PC-3 (cell line): ENCODE measurements around the gene MAGI2. TPM values are rescaled to one million over a fixed set of nuclear protein-coding genes. Genes with fewer than 3 reads are reported as not detected.

Experiments
- ATAC-seq: fragments of 200-7000 bp; cut with Tn5 transposase; 2 replicates; pipeline ENCODE4 v1.9.1; 2020; ENCODE audit warnings: mild to moderate bottlenecking, moderate library complexity
- BruUV-seq: library from RNA; stranded (reverse); fragments of 400-500 nt; replicated peaks from 2 replicates; lab custom pipeline; 2021; lab: Mats Ljungman, UMichigan
- CTCF ChIA-PET: fragments of 300-600 bp; sonication (Branson Sonifier 250); formaldehyde crosslinking; loops from one replicate; lab custom pipeline; 2022; ENCODE audit warnings: antibody characterized with exemption; lab: Charles Lee
- POLR2A ChIA-PET: fragments of 300-600 bp; sonication (Branson Sonifier 250); formaldehyde crosslinking; loops from one replicate; lab custom pipeline; 2022; ENCODE audit warnings: antibody characterized with exemption; ENCODE audit not compliant: unreplicated experiment; lab: Charles Lee
- DNase-seq: peaks from one replicate; pipeline ENCODE4 v3.0.0-alpha.2; 2015
- H2AFZ ChIP-seq: fragments of 300-600 bp; sonication (generic); 2 replicates; pipeline ENCODE4 v1.6.0; 2016; ENCODE audit warnings: antibody characterized with exemption, low read length
- H3F3A ChIP-seq: fragments of 300-600 bp; sonication (generic); one replicate; pipeline ENCODE4 v1.6.0; 2017; ENCODE audit warnings: antibody characterized with exemption, low read length, control low read depth, mild to moderate bottlenecking; ENCODE audit not compliant: unreplicated experiment
- H3K27ac ChIP-seq: fragments of 300-600 bp; sonication (generic); 2 replicates; pipeline ENCODE4 v1.5.1; 2016; ENCODE audit warnings: mild to moderate bottlenecking, low read length
- H3K27me3 ChIP-seq: fragments of 300-600 bp; sonication (generic); 2 replicates; pipeline ENCODE4 v1.6.1; 2016; ENCODE audit warnings: low read length, mixed read lengths
- H3K36me3 ChIP-seq: fragments of 300-600 bp; sonication (generic); 2 replicates; pipeline ENCODE4 v1.6.1; 2016; ENCODE audit warnings: low read depth, mixed run types, low read length, mixed read lengths
- H3K4me1 ChIP-seq: fragments of 300-600 bp; sonication (generic); 2 replicates; pipeline ENCODE4 v1.5.1; 2016; ENCODE audit warnings: low read length; ENCODE audit not compliant: insufficient read depth
- H3K4me2 ChIP-seq: fragments of 300-600 bp; sonication (generic); 2 replicates; pipeline ENCODE4 v1.6.0; 2016; ENCODE audit warnings: low read length
- H3K4me3 ChIP-seq: fragments of 300-600 bp; sonication (generic); 2 replicates; pipeline ENCODE4 v1.5.1; 2016; ENCODE audit warnings: mild to moderate bottlenecking, low read length, mixed read lengths
- H3K79me2 ChIP-seq: fragments of 300-600 bp; sonication (generic); 2 replicates; pipeline ENCODE4 v1.6.1; 2017; ENCODE audit warnings: low read length, mixed read lengths
- H3K9ac ChIP-seq: fragments of 300-600 bp; sonication (generic); 2 replicates; pipeline ENCODE4 v1.6.0; 2016; ENCODE audit warnings: mild to moderate bottlenecking, low read length
- H3K9me2 ChIP-seq: fragments of 300-600 bp; sonication (generic); replicated peaks from 2 replicates; pipeline ENCODE4 v1.6.1; 2016; ENCODE audit warnings: mixed run types, low read length, mixed read lengths
- H3K9me3 ChIP-seq: fragments of 300-600 bp; sonication (generic); 2 replicates; pipeline ENCODE4 v1.6.1; 2016; ENCODE audit warnings: low read length, mixed read lengths
- H4K20me1 ChIP-seq: fragments of 300-600 bp; sonication (generic); 2 replicates; pipeline ENCODE4 v1.6.1; 2016; ENCODE audit warnings: low read length, mixed read lengths
- EZH2 ChIP-seq: fragments of 300-600 bp; sonication (generic); IDR thresholded peaks from one replicate; pipeline ENCODE4 v1.6.1; 2017; ENCODE audit warnings: antibody characterized with exemption, mild to moderate bottlenecking, low read length; ENCODE audit not compliant: unreplicated experiment
- EZH2phosphoT487 ChIP-seq: fragments of 300-600 bp; sonication (generic); IDR thresholded peaks from 2 replicates; pipeline ENCODE4 v1.6.1; 2018; ENCODE audit warnings: mild to moderate bottlenecking, antibody characterized with exemption, low read length, borderline replicate concordance
- intact Hi-C: fragments of 100-400 bp; cut with micrococcal nuclease; formaldehyde crosslinking; loops from 2 replicates; pipeline ENCODE4 v1.9.0; 2023
- total RNA-seq: library from RNA; depleted of rRNA; stranded (reverse); fragments of >200 nt; gene quantifications from 2 replicates; pipeline ENCODE4 v1.2.3, GENCODE V29; 2014
- TF ChIP-seq, protein P1 (sequence below): fragments of 300-600 bp; sonication (generic); conservative IDR thresholded peaks from 2 replicates; pipeline ENCODE4 v1.5.1; 2017; ENCODE audit warnings: antibody characterized with exemption, low read depth, mild to moderate bottlenecking, low read length

MAGI2 gene
- total RNA-seq, 1 experiment from 2014 or later, result not detected

DNA sequence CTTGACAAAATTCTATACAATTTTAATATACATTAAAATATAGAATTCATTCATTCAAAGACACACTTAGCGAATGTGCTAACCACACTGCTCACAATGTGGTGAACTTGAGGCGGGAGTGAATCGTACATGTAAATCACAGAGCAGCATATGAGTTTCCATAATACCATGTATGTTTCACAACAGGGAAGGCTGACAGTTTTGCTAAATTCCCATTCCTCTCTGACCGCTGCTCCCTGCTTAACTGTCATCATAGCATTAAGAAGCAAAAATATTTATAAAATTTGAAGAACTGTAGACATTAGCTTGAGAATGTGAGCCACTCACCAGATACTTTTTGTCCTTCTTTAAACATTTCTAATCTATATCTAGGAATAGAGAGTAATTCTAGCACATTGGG, 763.3 kb downstream of the MAGI2 start:
- ATAC-seq (no peak), DNase-seq (no peak)
- ChIA-PET CTCF (no interaction called here), POLR2A (interaction anchor here (0.6 kb wide), 1 partner anchor 27 kb away, joined by 3 read pairs; no protein-coding TSS in a partner anchor)
- no peak overlapping the region for H3K4me3 ChIP-seq
- H3K27me3 ChIP-seq, result peaks cover 11% of the 10 kb centered on the region; the same call in 1 of the 2 replicates
- no TSS peak for BruUV-seq
- no peak overlapping the region for H2AFZ ChIP-seq
- H3K4me2 ChIP-seq, result no peak overlapping the region
- no peaks in the 10 kb centered on the region for H3K4me1 ChIP-seq
- H3F3A ChIP-seq, result no peaks in the 10 kb centered on the region
- no peak overlapping the region for H3K9ac ChIP-seq
- intact Hi-C loops, result no loop called here
- H3K27ac ChIP-seq, result no peak overlapping the region
- TF ChIP-seq EZH2, result no peak
- TF ChIP-seq, protein P1, sequence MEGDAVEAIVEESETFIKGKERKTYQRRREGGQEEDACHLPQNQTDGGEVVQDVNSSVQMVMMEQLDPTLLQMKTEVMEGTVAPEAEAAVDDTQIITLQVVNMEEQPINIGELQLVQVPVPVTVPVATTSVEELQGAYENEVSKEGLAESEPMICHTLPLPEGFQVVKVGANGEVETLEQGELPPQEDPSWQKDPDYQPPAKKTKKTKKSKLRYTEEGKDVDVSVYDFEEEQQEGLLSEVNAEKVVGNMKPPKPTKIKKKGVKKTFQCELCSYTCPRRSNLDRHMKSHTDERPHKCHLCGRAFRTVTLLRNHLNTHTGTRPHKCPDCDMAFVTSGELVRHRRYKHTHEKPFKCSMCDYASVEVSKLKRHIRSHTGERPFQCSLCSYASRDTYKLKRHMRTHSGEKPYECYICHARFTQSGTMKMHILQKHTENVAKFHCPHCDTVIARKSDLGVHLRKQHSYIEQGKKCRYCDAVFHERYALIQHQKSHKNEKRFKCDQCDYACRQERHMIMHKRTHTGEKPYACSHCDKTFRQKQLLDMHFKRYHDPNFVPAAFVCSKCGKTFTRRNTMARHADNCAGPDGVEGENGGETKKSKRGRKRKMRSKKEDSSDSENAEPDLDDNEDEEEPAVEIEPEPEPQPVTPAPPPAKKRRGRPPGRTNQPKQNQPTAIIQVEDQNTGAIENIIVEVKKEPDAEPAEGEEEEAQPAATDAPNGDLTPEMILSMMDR, result no peak
- TF ChIP-seq EZH2phosphoT487, result no peak
- H4K20me1 ChIP-seq, result no peaks in the 10 kb centered on the region
- no peaks in the 10 kb centered on the region for H3K9me3 ChIP-seq
- no peaks in the 10 kb centered on the region for H3K9me2 ChIP-seq
- H3K36me3 ChIP-seq, result no peaks in the 10 kb centered on the region
- no peaks in the 10 kb centered on the region for H3K79me2 ChIP-seq

DNA sequence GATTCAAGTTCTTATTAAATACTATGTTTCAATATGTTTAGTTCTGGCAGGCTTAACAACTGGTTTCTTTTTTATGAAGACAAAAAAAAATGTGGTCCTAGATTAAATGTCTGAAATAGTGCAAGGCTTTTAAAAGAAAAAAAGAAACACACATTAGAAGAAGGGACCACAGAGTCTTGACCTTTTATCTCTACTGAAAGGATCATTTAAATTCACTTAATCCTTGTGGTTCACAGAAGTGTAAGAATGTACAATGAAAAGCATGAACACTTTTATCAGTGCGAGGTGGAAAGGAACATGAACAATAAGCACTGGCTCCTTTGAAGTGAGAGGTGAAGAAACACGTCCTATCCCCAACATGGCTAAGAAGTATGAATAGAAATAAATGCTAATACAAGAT, 765.1 kb downstream of the MAGI2 start:
- H3K4me2 ChIP-seq, result no peak overlapping the region
- H3K36me3 ChIP-seq, result no peaks in the 10 kb centered on the region
- H3K27me3 ChIP-seq, result peaks cover 8% of the 10 kb centered on the region; the same call in 1 of the 2 replicates
- no peaks in the 10 kb centered on the region for H3K79me2 ChIP-seq
- BruUV-seq, result no TSS peak
- H3K9ac ChIP-seq, result no peak overlapping the region
- intact Hi-C loops, result no loop called here
- H3F3A ChIP-seq, result no peaks in the 10 kb centered on the region
- POLR2A ChIA-PET, result no interaction called here
- H3K27ac ChIP-seq, result no peak overlapping the region
- H4K20me1 ChIP-seq, result no peaks in the 10 kb centered on the region
- H3K9me3 ChIP-seq, result no peaks in the 10 kb centered on the region
- H3K9me2 ChIP-seq, result no peaks in the 10 kb centered on the region
- CTCF ChIA-PET, result no interaction called here
- DNase-seq (no peak), ATAC-seq (no peak)
- H2AFZ ChIP-seq, result no peak overlapping the region
- TF ChIP-seq EZH2, result no peak
- no peak for TF ChIP-seq EZH2phosphoT487
- TF ChIP-seq, protein P1, result no peak
- H3K4me3 ChIP-seq, result no peak overlapping the region
- no peaks in the 10 kb centered on the region for H3K4me1 ChIP-seq

DNA sequence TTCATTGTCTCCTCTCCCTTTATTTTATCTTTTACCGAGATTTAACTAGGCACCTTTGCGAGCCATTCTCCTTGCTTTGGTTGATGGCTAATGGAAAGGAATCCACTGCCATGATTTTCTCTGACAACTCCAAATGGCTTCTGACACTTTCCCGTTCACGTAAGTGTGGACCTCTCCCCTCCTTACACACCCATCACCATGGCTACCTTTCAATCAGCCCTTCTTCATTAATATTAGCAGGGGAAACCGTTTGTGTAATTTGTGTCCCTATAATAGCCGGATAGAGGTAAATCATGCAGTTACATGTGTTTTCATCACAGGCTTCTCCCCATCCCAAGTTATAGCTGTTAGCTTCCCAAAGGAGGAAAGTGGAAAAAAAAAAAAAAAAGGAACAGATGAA, 767.3 kb downstream of the MAGI2 start:
- H3K9me2 ChIP-seq, result no peaks in the 10 kb centered on the region
- H3K36me3 ChIP-seq, result no peaks in the 10 kb centered on the region
- TF ChIP-seq, protein P1, result no peak
- TF ChIP-seq EZH2phosphoT487, result no peak
- no peak for TF ChIP-seq EZH2
- intact Hi-C loops, result no loop called here
- ATAC-seq, result no peak
- H4K20me1 ChIP-seq, result no peaks in the 10 kb centered on the region
- H3K4me1 ChIP-seq, result no peaks in the 10 kb centered on the region
- H2AFZ ChIP-seq, result no peak overlapping the region
- BruUV-seq, result no TSS peak
- H3K79me2 ChIP-seq, result no peaks in the 10 kb centered on the region
- H3K4me2 ChIP-seq, result no peak overlapping the region
- no peak overlapping the region for H3K27ac ChIP-seq
- H3K4me3 ChIP-seq, result no peak overlapping the region
- no peaks in the 10 kb centered on the region for H3K27me3 ChIP-seq
- no peaks in the 10 kb centered on the region for H3F3A ChIP-seq
- POLR2A ChIA-PET, result no interaction called here
- no peaks in the 10 kb centered on the region for H3K9me3 ChIP-seq
- CTCF ChIA-PET, result no interaction called here
- no peak overlapping the region for H3K9ac ChIP-seq
- DNase-seq, result no peak
